Panc1 (cell line): ENCODE measurements around the gene KIAA1671. TPM values are rescaled to one million over a fixed set of nuclear protein-coding genes. Genes with fewer than 3 reads are reported as not detected.

ENCODE experiments used
- ATAC-seq: fragments of 200-7000 bp; cut with Tn5 transposase; 2 replicates; pipeline ENCODE4 v1.9.1; 2020; ENCODE audit warnings: mild to moderate bottlenecking, moderate library complexity
- BruUV-seq: library from RNA; stranded (reverse); fragments of 400-500 nt; replicated peaks from 2 replicates; lab custom pipeline; 2021; lab: Mats Ljungman, UMichigan
- CTCF ChIA-PET: fragments of 300-600 bp; sonication (Branson Sonifier 250); formaldehyde crosslinking; loops from one replicate; lab custom pipeline; 2022; ENCODE audit warnings: antibody characterized with exemption; lab: Charles Lee
- POLR2A ChIA-PET: fragments of 300-600 bp; sonication (Branson Sonifier 250); formaldehyde crosslinking; loops from one replicate; lab custom pipeline; 2022; ENCODE audit warnings: antibody characterized with exemption; lab: Charles Lee
- DNase-seq: peaks from one replicate; pipeline ENCODE4 v3.0.0-alpha.2; 2010; ENCODE audit warnings: low read depth, low spot score
- H3K27ac ChIP-seq: 2 replicates; pipeline ENCODE4 v1.5.1; 2011; ENCODE audit warnings: mild to moderate bottlenecking, low read length, inconsistent platforms
- H3K27me3 ChIP-seq: fragments of 200-500 bp; sonication (Bioruptor generic); 2 replicates; pipeline ENCODE4 v1.6.0; 2014; ENCODE audit warnings: low read length, inconsistent platforms; ENCODE audit not compliant: control insufficient read depth, insufficient read depth
- H3K36me3 ChIP-seq: fragments of 200-500 bp; sonication (Bioruptor generic); 2 replicates; pipeline ENCODE4 v1.5.1; 2014; ENCODE audit warnings: inconsistent platforms, mild to moderate bottlenecking, low read length, moderate library complexity; ENCODE audit not compliant: control insufficient read depth, insufficient read depth
- H3K4me1 ChIP-seq: 2 replicates; pipeline ENCODE4 v1.5.1; 2011; ENCODE audit warnings: inconsistent platforms, mild to moderate bottlenecking, low read length, moderate library complexity; ENCODE audit not compliant: control insufficient read depth, insufficient read depth
- H3K4me3 ChIP-seq, 2 experiments: 2 replicates each; pipeline ENCODE4 v1.5.1; 2011 to 2012; ENCODE audit warnings: low read depth in 2 of 2, low read length in 2 of 2, mild to moderate bottlenecking in 2 of 2, inconsistent platforms in 1 of 2, moderate library complexity in 1 of 2
- H3K9me3 ChIP-seq: fragments of 200-500 bp; sonication (Bioruptor generic); 2 replicates; pipeline ENCODE4 v1.5.1; 2014; ENCODE audit warnings: low read depth, mild to moderate bottlenecking, inconsistent platforms, low read length, moderate library complexity; ENCODE audit not compliant: control insufficient read depth, insufficient read depth
- CTCF ChIP-seq: fragments of 450-650 bp; IDR thresholded peaks from 2 replicates; pipeline ENCODE4 v1.5.1; 2017; ENCODE audit warnings: mild to moderate bottlenecking
- POLR2AphosphoS5 ChIP-seq: IDR thresholded peaks from 2 replicates; pipeline ENCODE4 v1.6.1; 2012; ENCODE audit warnings: mild to moderate bottlenecking, low read depth, low read length, moderate library complexity
- REST ChIP-seq, 2 experiments: IDR thresholded peaks; 2 replicates each; pipeline ENCODE4 v1.6.1; 2011 to 2012; ENCODE audit warnings: low read depth in 2 of 2, control low read depth in 1 of 2, low read length in 1 of 2, mild to moderate bottlenecking in 1 of 2, moderate library complexity in 1 of 2; ENCODE audit not compliant: insufficient read depth in 1 of 2
- SIN3A ChIP-seq: IDR thresholded peaks from 2 replicates; pipeline ENCODE4 v1.6.1; 2012; ENCODE audit warnings: low read depth, mild to moderate bottlenecking, low read length, moderate library complexity, borderline replicate concordance; ENCODE audit not compliant: insufficient read depth
- TCF7L2 ChIP-seq: IDR thresholded peaks from 2 replicates; pipeline ENCODE4 v1.6.1; 2011; ENCODE audit warnings: mild to moderate bottlenecking, low read depth, low read length, inconsistent platforms
- in situ Hi-C: cut with HindIII; loops from 2 replicates; pipeline ENCODE4 v1.10.0; 2016; ENCODE audit warnings: low sequenced_read_pairs, low pct_unique_long_range_greater_than_20kb
- intact Hi-C: fragments of 100-400 bp; cut with micrococcal nuclease; formaldehyde crosslinking; loops from one replicate; pipeline ENCODE4 v1.10.0; 2022; ENCODE audit not compliant: unreplicated experiment
- total RNA-seq: library from RNA; stranded (reverse); gene quantifications from one replicate; pipeline ENCODE4 v1.2.1, GENCODE V29; 2021; ENCODE audit not compliant: unreplicated experiment

KIAA1671 gene
- total RNA-seq, 1 experiment from 2014 or later = 48.1 TPM

GRCh38 chr22:24938741-24939341 is 13.7 kb upstream of the KIAA1671 start:
- DNase-seq (no peak), ATAC-seq (peak; percentile 65)
- Histone ChIP-seq H3K36me3 (no peaks in the 10 kb centered on the region), H3K4me1 (peaks cover 6% of the 10 kb centered on the region; the same call in 1 of the 2 replicates), H3K27me3 (no peaks in the 10 kb centered on the region), H3K4me3 (no peak overlapping the region), H3K27ac (no peak overlapping the region), H3K9me3 (no peaks in the 10 kb centered on the region)
- in situ Hi-C loops = no loop called here
- ChIA-PET CTCF (interaction anchor here (0.6 kb wide), 1 partner anchor 76 kb away, joined by 7 read pairs; no protein-coding TSS in a partner anchor), POLR2A (no interaction called here)
- BruUV-seq = no TSS peak
- intact Hi-C loops = loop anchor here (5.0 kb wide), 1 partner anchor 108 kb away; no protein-coding TSS in a partner anchor
- TF ChIP-seq CTCF = peak; percentile 81
- no peak for TF ChIP-seq REST (IDR thresholded peaks at IDR 0.05; ENCODE audit: insufficient read depth in 1 of 2, low read depth in 2 of 2, low read length in 1 of 2)

- Histone ChIP-seq H3K4me1 (peaks cover 6% of the 10 kb centered on the region; the same call in 1 of the 2 replicates), H3K27ac (no peak overlapping the region), H3K4me3 (no peak overlapping the region), H3K27me3 (no peaks in the 10 kb centered on the region), H3K9me3 (no peaks in the 10 kb centered on the region), H3K36me3 (no peaks in the 10 kb centered on the region)
- TF ChIP-seq TCF7L2 (no peak), CTCF (no peak), REST (IDR thresholded peaks at IDR 0.05; ENCODE audit: insufficient read depth in 1 of 2, low read depth in 2 of 2, low read length in 1 of 2) (no peak), SIN3A (no peak), POLR2AphosphoS5 (no peak)
- POLR2A ChIA-PET = no interaction called here
- in situ Hi-C loops (no loop called here), intact Hi-C loops (no loop called here)
- no peak for ATAC-seq
- no TSS peak for BruUV-seq
- CTCF ChIA-PET = interaction anchor here (0.8 kb wide), 1 partner anchor 71 kb away, joined by 9 read pairs; no protein-coding TSS in a partner anchor
- DNase-seq = no peak
These were observed 10.2 kb upstream of the KIAA1671 start for GRCh38 chr22:24942301-24942700.
